A673 (cell line): ENCODE data around the gene SV2C.

Source experiments
- EZH2 ChIP-seq: fragments of 200-600 bp; sonication (generic); IDR thresholded peaks from 2 replicates; pipeline ENCODE4 v1.6.1; 2017; ENCODE audit warnings: borderline replicate concordance, low read depth, mild to moderate bottlenecking, mixed read lengths, antibody characterized with exemption, low read length; ENCODE audit not compliant: poor library complexity, severe bottlenecking
- TF ChIP-seq, protein P1 (sequence below): fragments of 300-800, 200-600 bp; sonication (generic); conservative IDR thresholded peaks from 2 replicates; pipeline ENCODE4 v1.5.1; 2017; ENCODE audit warnings: low read depth, mild to moderate bottlenecking, antibody characterized with exemption, low read length, moderate library complexity, mixed read lengths

DNA sequence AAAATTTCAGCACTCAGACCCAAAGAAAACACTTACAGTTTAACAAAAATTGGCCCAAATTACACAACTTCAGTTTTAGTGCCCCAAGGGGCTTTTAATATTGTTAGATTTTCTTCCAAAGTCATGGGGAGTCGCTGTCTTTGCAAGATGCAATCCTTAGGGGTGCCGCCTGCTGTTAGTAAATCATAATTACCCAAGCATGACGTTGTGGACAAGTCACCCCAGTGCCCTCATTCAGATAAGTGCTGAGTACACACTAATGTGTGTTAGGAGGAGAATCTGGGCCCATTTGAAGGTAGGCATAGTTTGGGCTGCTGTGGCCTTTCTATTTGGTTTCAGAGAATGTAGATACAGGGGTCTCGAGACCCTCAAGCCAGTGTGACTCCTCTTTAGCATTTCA, 138.1 kb downstream of the SV2C start:
- TF ChIP-seq EZH2, result no peak
- TF ChIP-seq, protein P1, sequence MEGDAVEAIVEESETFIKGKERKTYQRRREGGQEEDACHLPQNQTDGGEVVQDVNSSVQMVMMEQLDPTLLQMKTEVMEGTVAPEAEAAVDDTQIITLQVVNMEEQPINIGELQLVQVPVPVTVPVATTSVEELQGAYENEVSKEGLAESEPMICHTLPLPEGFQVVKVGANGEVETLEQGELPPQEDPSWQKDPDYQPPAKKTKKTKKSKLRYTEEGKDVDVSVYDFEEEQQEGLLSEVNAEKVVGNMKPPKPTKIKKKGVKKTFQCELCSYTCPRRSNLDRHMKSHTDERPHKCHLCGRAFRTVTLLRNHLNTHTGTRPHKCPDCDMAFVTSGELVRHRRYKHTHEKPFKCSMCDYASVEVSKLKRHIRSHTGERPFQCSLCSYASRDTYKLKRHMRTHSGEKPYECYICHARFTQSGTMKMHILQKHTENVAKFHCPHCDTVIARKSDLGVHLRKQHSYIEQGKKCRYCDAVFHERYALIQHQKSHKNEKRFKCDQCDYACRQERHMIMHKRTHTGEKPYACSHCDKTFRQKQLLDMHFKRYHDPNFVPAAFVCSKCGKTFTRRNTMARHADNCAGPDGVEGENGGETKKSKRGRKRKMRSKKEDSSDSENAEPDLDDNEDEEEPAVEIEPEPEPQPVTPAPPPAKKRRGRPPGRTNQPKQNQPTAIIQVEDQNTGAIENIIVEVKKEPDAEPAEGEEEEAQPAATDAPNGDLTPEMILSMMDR, result no peak
